ENCODE measurements around the gene PRR23E.

The PRR23E gene

DNA sequence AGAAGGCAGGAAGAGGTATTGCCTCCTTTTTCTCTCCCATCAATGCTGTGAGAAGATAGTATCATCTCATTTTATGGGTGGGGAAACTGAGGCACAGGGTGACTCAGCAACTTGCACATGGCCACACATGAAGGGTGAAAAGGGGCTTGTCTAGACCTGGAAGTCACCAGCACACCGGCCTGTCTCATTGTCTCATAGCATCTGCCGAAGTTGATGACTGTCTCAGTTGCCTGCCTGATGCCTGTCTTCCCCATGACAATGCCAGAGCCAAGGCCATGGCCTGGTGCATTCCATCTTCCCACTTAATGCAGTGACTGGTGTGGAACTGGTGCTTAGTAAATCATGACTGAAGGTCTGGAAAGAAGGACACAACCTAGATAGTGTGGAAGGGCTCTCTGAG lies 27.9 kb upstream of the PRR23E start:
- no peak for DNase-seq

DNA sequence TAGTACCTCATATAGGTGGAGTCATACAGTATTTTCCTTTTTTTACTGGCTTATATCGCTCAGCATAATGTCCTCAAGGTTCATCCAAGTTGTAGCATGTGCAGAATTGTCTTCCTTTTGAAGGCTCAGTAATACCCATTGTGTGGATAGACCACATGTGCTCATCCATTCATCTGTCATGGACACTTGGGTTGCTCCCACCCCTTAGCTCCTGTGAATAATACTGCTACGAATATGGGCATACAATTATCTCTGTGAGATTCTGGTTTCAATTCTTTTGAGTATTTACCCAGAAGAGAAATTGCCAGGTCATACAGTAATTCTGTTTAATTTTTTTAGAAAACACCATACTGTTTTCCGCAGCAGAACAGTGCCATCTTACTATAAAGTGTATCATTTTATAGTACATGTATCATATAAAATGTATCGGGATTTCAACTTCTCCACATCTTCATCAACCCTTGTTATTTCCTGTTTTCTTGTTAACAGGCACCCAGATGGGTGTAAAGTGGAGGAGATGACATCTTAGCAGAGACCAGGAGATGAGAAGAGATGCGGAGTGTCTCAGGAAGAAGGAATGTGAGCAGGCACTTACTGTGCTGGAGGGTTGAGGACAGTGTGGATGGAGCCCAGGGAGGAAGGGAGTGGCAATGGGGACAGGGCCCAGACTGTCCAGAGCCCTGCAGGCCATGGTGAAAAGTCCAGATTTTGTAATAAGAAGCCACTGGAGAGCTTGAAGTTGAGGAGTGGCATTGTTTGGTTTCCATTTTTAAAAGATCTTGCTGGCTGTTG lies 27.0 kb upstream of the PRR23E start:
- DNase-seq, result no peak

DNA sequence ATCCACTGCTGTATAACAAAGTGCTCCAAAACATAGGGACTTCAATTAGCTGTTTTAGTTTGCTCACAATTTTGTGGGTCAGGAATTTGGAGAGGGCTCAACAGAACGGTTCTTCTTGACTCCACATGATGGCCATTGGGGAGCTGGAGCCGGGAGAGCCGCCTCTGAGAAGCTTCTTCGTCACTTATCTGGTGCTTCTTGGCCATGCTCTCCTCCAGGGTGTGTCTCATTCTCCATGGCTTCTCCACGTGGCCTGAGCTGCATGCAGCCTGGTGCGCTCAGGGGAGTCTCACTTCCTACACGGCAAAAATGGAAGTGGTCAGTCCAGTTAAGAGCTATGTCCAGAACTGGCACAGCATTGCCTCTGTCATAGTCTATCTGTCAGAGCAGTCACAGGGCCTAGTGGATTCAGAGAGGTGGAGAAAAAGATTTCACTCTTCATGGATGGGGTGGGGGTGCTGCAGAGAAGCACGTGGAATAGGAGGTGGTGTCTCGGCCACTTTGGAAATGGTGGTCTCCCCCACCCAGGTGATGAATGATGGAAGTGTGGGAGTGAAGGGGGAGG lies 26.3 kb upstream of the PRR23E start:
- no peak for DNase-seq

DNA sequence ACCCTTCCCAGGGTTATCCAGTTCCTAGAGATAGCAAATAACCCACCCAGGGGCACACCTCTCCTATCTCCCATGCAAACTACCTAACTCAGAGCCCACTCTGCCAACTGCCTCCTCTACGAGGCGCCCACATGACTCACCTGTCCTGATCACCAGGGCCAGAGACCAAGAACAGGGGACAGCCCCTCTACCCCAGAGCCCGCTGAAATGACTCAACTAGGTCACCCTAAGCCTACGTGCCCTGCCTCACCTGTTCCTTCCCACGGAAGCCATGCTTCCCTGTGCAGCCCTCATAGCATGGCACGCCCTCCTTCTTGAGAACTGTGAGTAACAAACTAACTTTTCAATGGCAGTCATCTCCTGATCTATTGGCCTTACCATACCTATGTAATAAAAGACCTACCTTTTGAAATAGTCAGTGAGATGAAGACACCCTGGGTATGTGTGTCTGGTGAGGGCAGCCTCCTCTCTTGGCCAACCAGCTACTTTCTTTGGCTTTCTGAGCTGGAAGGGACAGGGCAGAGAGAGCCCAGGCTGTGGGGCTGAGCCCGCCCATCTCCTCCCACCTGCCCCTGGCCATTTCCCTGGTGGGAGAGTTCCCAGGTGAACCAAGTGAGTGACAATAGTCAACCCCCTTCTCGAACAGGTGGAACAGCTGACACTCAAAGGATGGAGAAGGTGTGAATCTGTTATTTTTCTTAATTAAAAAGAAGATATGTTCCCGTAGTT lies 25.5 kb upstream of the PRR23E start:
- peak; percentile 2 for DNase-seq

DNA sequence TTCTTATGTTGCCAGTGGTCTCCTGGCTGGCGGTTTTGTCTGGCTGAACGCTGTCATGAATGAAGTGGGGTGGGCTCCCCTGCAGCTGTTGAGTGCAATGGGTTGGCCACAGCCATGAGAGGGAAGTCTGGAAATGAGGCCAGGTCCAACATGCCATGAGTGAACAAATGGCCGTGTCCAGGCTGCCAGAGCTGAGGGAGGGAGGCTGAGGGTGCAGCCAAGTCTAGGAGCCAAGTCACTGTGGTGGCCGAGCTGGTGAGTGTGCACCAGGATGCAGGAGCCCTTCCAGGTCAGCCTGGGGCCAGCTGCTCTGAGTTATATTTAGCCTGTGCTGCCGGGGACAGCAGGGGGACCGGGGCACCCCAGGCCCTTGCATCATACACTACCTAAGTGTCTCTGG lies 24.7 kb upstream of the PRR23E start:
- DNase-seq, result no peak

DNA sequence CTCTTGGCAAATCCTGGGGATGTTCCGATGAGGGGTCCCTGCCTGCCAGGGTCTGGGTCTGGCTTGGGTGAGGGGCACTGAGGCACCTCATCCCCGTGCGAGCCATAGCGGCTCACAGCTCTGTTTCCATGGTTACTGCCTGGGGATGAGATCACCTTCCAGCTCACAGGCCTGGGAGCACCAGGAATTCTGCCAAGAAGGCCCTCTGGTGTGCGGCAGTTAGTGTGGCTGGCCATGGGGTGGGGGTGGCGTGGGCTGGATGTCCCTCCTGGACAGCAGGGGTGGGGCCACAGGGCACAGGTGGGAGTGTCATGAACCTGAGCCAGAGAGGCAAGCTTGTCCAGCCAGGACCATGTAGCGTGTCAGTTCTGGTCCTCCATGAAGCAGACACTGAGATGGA lies 22.1 kb upstream of the PRR23E start:
- DNase-seq, result no peak

DNA sequence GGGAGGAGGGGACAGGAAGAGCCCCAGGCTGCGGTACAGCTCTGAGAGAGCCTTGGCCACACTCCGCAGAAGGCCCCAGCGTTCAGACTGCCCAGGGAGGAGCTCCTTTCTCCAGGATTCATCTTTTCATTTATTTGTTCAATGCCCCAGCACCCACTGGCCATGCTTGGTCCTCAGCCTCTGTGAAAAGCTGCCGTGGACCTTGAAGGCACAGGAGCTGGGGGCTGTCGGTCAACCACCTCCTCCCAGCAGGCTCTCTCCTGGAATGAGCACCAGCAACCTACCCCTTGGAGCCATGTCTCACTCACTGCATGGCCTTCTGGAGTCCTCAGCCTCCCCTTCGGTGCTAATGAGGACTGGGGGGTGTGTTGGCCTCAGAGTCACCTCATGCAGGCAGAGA lies 21.6 kb upstream of the PRR23E start:
- DNase-seq, result no peak

DNA sequence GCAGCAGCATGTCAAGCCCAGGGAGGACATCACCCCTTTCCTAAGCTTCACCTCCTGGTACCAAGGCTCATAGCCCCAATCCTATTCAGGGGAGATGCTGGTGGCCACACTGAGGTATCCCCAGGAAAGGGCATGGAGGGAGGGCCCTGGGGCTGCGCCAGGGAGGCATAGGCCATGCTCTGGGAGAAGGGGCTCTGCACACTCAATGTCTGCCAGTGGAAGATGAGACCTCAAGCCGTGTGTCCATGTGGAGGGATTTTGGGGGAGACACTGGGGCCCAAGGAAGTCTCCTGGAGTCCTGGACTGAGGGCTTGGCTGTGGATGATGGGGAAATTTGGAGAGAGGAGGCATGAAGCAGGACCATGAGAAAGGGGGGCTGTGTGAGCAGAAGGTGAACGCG lies 21.2 kb upstream of the PRR23E start:
- DNase-seq, result no peak

DNA sequence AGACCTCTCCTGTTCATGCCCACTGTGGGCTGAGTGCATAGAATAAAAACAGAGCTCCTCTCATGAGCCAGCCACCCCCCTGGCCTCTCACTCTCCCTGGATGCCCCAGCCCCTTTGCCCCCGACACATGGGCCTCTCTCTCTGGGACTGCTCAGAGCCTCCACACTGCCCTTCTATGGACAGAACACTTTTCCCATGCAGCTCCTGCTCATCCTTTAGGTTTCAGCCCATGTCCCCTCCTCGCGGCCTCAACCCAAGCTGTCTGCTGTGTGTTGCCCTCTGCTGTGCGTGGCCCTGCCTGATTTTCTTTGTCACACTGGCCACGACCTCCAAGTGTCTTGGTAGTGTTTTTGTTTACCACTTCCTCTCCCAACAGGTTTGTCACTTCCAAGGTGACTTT lies 20.7 kb upstream of the PRR23E start:
- no peak for DNase-seq

DNA sequence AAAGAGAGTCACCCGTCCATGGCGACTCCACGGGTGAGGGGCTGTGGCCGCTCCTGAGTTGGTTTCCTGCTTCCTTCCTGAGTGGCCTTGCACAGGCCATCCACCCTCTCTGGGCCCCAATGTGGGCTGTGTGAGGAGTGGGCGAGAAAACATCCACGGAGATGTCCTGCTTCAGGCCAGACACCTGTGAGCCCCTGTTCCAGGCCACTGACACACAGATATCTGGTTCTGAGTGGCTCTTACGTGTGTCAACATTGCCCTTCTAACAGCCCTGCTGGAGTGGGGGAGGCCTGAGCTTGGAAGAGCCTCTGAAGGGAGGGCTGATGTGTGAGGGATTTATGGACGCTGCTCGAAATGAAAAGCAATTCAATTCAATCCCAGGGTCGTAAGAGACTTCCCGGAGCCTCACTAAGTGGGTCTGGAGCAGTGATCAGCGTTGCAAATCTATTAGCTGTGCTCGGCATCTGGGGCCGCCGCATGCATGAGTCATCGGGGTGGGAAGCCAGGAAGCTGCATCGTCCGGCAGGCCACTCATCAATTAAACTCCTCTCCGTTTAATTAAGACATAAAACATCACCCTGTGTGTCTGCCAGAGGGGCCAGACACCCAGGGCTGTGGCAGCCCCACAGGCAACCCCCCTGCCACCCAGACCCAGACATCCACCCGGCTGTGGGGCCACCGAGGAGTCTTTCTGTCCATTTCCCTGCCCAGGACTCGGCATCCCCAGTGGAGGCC lies 20.0 kb upstream of the PRR23E start:
- no peak for DNase-seq

DNA sequence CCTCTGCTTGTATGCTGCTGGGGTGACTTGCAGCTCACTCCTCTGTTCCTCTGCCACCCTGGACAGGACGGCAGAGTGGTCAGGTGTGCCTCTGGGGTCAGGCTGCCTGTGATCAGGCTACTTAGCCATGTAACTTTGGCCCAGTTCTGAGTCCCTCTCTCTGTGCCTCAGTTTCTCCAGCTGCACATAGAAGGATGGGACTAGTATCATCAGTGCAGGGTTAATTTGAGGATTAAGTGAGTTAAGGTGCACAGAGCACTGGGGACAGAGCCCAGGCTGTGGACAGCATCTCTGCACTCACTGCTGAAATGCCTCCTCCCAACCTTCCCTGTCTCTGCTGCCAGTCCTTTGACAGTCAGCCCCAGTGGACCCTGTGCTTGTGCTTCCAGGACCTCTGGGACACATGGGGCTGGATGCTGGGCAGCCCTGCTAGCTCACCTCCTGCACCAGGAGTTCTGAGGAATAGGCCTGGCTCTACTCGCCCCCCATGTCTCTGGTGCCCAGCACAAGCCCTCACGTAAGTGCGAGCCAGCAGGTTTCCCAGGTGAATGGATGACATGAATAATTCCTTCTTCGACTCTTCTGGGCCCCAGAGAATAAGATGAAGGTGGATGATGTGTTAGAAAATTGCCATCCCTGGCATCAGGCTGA lies 19.3 kb upstream of the PRR23E start:
- DNase-seq, result no peak

DNA sequence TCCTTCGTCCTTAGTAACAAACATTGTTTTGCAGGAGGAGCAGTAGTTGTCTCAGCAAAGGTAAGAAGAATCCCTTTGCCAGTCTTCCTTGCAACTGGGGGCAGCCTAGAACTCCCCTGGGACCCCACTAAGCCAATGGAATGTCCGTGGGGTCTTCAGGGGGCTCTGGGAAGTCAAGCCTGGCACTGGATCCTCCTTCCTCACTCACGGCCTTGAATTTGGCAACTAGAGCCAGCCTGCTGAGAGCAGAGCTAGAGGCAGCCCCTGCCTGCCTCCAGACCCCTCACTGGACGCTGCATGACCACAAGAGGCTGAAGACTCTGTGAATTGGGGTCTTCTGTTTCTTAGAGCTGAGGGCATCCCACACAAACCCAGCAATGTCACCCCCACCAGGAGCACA lies 18.6 kb upstream of the PRR23E start:
- no peak for DNase-seq

DNA sequence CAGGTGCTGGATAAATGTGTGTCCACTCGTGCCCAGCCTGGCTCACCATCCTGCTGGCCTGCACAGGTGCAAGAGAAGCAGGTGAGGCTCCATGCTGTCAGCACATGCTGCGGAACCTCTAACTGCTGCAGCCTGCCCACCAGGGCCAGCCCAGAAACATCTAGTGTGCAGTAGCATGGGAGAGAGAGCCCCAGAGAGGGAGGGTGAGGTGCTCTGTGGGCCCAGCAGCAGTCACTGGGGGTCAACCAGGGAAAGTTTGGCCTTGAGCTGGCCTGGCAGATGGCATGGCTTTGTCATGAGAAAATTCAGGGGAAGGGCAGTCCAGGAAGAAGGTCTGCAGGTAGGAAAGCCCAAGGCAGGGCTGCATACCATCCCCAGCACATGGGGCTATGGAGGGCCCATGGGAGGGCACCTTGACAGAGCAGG lies 18.2 kb upstream of the PRR23E start:
- DNase-seq, result no peak

DNA sequence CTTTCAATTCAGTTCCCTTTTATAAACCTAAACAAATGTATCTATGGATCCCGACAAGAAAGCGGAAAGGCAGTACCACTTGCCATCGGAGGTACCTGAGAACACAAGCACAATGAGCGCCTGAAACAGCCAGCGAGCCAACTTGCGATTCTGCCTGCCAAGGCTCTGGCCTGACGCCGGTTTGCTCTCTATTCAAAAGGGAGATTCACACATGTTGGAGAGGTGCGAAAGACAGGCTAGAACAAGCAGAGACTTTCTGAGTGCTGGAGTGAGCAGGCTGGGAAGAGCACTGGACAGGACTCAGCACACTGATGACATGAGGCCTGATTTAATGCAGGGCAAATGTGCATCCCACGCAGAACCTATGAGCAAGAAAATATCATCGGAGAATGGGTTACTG lies 17.7 kb upstream of the PRR23E start:
- DNase-seq, result no peak

DNA sequence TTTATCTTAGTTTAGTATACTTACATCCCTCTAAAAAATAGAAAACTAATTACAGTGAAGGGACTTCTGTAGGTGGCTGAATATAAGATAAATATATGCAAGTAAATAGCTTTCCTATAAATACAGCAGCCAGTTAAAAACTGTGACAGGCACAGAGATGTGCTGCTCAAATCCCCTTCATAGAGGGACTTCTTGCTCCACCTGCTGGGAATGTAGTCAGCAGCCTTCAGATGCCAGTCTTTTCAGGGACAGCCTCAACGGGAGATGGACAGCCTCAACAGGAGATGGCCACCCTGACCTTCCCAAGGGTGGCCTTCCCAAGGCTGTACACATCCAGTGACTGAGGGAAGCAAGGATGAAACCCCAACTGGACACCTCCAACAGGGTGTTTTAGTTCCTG lies 15.7 kb upstream of the PRR23E start:
- no peak for DNase-seq

DNA sequence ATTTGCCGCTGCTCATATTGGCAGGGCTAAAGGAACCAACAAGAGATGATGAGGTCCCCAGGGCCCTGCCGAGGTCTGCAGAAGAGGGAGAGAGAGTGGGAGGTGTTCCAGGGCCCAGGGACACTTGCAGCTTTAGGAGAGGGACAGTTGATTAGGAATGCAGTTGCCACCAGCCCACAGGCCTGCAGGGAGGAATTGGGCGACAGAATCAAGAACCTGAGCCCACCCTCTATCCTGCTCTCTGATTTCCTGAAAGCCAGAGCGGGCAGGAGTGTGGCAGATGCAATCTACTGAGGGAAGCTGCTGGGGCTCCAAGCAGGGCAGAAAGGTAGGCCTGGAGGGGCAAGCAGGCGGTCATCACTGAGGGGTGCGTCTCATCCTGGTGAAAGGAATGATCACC lies 12.1 kb upstream of the PRR23E start:
- DNase-seq, result no peak

DNA sequence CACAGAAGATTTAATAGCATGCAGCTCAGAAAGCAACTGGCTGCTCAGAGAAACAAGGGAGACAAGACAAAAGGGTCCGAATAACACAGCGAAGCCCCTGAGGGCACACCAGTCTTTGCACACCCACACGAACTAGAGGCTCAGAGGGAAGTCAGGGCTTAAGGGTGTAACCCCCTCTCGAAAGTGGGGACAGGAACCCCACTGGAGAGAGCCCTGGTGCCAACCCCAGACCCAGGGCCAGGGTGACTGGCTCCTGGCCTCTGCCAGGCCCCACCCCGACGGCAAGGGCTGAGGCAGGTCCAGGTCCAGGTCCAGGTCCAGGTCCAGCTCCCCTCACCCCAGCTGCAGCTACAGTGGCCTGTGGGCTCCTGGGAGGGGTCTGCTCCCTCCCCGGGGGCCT lies 10.5 kb upstream of the PRR23E start:
- DNase-seq, result no peak

DNA sequence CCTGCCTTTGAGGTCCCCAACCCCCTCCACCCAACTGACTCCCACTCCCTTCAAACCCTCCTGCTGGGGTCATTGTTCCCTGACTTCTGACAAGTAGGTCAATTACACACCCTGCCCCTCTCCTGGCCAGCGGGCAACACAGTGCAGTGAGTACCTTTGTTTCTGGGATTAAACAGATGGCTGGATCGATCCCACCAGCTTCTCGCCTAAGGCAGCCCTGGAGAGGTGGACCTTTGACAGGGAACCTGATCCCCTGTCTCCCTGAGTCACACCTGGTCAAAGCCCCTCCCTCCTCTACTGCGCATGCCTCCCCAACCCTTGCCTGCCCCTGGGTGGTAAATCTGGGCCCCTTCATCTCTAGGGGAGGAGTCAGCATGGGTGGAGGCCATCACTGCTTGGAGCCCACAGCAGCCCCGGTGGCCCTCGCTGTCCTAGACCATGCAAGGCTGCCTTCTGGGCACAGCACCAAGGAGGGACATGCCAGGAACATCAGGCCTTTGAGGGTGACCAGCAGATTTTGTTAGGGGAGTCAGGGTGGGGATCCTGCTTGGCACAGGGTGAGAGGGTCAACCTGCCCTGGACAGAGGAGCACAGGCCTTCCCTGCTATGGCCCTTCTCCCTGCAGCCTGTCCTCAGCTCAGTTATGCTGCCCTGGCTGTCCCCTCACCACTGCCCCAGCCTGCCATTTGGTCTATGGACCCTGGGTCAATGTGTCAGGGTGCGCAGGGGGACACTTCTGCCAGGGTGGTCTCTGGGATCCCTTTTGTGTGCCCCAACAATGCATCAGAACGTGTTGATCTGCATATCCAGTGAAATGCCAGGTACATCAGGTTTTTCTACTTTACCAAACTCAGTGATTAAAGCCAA lies 9.8 kb upstream of the PRR23E start:
- no peak for DNase-seq

DNA sequence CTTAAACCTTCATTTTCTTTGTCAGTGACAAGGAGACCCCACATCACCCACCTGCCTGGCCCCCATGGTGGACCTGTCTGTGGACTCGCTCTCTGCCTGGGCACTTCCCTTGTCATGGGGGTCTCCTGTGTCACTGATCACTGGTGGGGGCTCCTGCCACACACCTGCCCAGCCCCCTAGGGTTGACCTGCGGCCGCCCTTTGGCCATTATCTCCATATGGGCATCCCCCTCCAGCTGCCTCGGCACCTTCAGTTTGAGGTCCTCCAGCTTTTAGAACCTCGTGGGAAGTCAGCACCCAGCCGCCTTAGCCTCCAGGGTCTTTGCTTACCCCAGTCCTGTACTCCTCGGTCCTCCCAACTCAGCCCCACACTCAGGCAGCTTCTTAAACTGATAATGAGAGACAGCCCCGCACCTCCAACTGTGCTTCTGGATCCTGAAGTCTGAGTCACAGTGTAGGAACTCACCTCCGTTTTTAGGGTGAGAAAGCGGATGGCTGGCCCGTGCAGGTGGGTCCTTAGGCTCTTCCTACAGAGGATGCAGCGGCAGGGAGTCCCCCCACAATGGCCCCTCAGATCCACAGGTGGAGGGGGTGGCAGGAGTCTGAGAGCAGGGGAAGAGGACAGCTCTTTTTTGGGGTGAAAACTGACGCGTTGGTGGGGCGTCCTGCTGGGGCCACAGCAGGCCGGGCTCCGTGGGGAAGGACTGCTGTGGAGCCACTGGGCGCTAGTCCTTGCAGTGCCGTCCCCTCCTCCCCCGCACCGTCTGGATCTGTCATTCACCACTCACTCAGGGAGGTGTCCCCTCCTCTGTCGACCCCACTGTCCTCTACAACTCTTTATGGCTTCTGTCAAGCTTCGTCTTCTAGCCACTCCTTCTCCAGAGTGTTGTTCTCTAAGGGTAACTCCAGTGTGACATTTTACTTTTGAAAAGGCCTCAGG lies 8.7 kb upstream of the PRR23E start:
- no peak for DNase-seq

DNA sequence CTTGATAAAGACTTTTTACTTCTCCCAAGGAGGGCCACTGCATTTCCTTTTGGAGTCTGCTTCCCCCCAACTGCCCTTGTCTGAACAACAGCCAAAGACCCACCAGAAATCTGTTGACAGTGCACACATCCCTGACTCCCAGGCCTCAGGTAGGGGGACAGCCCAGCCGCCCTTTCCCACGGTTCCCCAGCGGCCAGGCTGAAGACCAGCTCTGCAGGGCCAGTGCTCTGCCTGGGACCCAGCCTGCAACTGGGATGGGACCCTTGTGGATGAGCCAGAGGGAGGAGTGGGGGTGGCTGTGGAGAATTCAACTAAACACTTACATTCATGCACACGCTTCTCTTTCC lies 8.1 kb upstream of the PRR23E start:
- DNase-seq, result no peak

DNA sequence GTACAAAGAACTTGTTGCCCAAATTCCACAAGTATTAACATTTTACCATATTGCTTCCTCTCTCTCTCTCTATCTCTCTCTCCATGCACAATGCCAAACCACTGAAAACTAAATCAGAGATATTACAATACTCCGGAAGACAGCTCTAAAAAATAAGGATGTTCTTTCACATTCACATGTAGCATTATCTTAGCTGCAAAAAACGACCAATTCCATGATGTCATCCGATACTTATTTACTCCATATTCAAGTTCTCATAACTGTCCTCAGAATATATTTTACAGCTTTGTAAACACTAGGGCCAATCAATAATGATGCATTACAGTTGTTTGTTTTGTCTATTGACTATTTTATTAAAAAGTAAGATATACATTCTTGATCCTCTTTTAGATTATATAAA lies 7.7 kb upstream of the PRR23E start:
- DNase-seq, result no peak

All from activated CD4-positive, alpha-beta T cell treated with anti-CD3 and anti-CD28 coated beads, Interleukin-2, Interleukin-6, amounts not matched to agents 100 ng/mL and 50 ng/mL, durations not matched to agents 16 hours and 8 hours (primary cell).